Activated T-cell treated with anti-CD3 and anti-CD28 coated beads for 24 hours (primary cell): Measurements from ENCODE around the gene C1QTNF6.
"Not testable (repeated sequence)": the region's sequence is repeated elsewhere in the genome, so short reads cannot be mapped to it uniquely, and the experiment has no call there.

ENCODE experiments used
- DNase-seq: peaks from one replicate; pipeline ENCODE4 v3.0.0-alpha.2; 2020; ENCODE audit warnings: low read depth

C1QTNF6 gene

DNA sequence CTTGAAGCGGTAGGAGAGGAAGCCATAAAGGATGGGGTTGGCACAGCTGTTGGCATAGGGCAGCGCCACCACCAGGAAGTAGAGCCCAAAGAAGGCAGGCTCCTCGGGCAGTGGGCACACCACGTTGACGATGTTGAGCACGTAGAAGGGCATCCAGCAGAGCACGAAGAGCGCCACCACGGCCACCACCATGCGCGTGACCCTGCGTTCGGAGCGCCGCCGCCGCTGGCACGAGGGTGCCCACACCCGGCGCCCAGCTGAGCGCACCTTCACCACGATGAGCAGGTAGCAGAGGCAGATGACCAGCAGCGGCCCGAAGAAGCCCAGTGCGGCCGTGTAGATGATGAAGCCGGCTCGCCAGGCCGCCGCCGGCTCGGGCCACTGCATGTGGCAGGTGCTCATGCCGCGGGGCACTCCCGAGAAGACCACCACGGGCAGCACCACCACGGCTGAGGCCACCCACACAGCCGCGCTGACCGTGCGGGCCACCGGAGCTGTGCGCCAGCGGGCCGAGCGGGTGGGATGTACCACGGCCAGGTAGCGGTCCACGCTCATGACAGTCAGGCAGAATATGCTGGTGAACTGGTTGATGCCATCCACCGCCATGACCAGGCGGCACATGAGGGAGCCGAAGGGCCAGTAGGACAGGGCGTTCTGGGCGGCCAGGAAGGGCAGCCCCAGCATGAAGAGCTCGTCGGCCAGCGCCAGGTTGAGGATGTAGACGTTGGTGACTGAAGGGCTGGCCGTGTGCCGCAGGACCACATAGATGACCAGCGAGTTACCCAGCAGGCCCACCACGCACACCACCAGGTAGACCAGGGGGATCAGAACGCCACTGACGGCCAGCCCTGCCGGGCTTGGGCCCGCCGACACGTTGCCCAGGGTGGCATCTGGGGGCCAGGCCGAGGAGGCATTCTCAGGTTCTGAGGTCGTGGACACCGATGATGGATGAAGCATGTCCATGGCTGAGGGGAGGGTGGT is 19.1 kb upstream of the C1QTNF6 start:
- DNase-seq = no peak

DNA sequence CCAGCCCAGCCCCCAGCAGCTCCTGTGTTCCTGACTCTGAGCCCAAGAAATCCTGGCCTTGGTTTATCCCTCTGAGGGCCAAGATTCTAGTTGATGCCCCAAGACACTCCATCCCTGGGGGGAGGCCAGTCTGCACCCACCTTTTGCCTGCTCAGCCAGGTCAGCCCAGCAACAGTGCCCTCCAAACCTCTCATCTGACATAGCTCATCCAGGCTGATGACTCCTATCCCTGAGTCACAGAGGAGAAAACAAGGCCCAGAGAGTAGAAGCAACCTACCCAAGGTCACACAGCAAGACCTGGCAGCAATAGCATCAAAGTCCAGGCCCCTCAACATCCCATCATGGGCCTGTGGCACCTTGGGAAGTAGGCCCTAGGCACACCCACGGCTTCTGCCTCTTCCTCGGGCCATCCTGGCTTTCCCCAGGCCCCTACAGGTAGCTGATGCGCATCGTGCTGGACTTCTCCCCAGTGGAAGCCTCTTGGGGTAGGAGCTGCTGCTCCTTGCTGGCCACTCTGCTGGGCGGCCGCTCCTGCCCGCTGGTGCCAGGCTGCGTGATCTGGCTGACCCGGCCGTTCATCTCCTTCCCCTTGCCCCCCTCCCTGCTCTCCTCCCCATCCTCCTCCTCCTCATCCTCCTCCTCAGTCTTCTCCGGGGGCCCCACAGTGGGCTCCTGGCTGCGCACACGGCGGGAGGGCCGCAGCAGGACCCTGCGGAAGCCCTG is 18.2 kb upstream of the C1QTNF6 start:
- no peak for DNase-seq

DNA sequence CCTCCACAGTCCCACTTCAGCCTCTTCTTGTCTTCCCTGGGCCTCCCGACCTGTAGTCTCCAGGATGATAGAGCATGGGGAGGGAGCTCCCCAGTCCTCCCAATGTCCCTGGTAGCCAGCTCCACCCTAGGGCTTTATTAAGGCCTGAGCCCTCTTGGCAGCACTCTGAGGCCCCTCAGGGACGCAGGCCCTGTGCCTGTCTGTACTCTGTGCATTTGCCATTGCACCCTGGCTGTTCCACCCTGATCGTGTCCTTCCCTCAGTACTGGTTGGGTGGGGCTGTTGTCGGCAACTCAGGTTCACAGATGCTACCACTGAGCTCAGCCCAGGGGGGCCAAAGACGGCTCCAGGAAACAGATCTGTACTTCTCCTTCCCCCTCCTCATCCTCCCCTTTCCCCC is 17.0 kb upstream of the C1QTNF6 start:
- no peak for DNase-seq

DNA sequence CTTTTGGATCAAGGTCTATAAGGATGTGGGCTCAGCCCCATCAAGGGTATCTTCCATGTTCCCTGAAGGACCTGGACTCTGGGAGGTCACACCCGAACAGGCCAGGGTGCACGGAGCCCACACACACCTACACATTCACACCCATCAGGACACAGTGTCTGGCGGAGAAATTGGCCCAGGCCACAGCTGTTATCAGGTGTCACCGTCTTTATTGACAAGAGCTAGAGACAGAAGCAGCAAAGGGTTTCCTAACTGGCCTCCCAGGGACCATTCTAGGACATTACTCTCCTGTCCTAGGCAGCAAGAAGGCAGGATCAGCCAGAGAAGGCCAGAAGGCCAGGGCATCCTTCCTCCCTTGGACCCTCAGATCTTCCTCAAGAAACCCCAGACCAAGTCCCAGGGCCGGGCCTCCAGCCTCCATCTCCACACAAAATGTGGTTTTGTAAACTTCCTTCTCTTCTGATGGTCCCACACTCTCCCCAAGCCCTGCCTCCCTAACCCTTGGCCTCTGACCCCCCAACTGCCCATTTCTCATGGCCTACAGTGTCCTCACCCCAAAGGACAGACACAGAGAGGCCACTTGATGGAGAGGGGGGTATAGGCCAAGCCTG is 16.1 kb upstream of the C1QTNF6 start:
- DNase-seq = no peak

DNA sequence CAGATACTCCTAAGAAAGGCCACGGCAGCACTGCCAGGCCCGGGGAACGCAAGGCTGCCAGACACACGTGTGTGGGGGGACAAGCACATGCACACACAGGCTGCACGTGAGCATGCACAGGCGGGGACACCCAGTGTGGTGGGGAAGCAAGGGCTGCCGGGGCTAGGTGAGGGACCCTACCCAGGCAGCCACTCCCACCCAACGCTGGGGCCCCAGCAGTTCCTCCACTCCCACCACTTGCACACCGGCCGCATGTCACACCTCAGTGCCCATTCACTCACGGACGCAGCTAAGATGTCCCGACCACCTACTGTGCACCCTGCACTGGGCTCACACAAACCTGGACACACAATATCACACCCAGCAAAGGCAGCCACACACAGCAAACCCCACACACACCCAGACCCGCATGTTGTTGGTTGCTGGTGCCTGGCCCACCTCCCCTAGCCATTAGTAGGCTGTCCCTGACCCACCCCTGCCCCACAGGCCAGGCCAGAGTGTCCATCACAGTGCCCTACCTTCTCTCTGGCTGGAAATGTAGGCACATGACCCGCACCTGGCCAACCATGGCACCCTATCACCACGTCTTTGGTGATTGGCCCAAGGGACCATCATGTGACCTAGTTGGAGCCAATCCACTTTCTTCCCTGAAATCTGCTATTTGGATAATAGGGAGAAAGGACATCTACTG is 15.5 kb upstream of the C1QTNF6 start:
- DNase-seq = no peak

DNA sequence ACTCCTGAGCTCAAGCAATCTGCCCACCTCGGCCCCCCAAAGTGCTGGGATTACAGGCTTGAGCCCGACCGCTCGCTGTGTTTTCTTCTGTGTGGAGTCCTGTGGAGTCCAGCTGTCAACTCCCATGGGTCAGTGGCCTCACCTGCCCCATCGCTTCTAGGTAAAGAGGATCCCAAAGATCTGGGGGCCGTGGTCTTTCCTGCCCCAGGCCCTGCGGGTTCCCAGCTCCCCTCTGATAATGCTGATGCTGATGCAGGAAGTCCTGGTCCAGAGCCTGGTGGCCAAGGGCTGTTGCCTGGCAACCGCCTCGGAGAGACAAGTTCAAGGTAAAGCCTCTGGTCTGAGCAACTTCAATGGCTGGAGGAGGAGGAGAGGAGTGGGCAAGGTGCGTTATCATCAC is 14.7 kb upstream of the C1QTNF6 start:
- no peak for DNase-seq

DNA sequence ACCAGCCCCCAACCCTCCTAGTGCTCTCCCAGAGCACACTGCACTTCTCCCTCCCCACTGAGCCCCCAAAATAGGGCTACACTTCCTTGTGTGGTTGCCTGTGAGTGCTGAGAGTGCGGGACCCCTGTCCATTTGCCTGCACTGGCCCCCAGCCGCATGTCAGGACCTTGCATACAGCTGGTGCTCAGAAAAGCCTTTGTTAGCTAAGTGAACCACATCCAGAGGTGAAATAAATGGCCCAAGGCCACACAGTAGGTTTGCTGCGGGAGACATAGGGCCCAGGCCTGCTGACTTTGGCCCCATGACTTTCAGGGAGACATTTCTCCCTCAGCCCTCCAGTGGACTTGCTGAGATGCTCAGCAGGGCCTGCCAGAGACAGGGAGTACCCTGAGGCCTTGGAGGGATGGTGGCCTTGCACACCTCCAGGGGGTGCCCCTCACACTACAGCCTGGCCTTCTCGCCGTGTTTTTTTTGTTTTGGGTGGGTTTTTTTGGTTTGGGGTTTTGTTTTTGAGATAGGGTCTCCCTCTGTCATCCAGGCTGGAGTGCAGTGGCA is 14.0 kb upstream of the C1QTNF6 start:
- DNase-seq = no peak

DNA sequence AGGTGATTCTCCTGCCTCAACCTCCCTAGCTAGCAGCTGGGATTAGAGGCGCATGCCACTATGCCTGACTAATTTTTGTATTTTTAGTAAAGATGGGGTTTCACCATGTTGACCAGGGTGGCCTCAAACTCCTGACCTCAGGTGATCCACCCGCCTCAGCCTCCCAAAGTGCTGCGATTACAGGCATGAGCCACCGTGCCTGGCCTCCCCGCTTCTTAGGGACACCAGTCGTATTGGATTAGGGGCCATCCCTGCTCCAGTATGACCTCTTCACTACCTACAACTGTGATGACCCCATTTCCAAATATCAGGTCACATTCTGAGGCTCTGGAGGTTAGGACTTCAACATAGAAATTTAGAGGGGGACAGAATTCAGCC is 13.4 kb upstream of the C1QTNF6 start:
- DNase-seq = not testable (repeated sequence)

DNA sequence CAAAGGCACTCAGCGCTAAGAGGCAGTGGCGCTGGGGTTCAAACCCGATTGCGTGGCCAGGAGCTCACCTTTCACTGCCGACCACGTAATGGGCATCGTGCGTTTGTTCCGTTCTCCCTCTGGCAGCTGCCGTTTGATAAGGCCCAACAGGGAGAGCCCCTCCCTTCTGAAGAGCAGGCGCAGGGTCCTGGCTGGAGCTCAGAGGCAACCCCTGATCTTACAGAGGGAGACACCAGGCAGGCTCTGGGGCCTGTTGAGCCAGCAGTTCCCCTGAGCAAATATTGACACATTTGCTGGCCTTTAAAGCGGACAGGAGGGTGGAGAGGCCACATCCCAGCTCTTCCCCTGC is 11.7 kb upstream of the C1QTNF6 start:
- DNase-seq = no peak

DNA sequence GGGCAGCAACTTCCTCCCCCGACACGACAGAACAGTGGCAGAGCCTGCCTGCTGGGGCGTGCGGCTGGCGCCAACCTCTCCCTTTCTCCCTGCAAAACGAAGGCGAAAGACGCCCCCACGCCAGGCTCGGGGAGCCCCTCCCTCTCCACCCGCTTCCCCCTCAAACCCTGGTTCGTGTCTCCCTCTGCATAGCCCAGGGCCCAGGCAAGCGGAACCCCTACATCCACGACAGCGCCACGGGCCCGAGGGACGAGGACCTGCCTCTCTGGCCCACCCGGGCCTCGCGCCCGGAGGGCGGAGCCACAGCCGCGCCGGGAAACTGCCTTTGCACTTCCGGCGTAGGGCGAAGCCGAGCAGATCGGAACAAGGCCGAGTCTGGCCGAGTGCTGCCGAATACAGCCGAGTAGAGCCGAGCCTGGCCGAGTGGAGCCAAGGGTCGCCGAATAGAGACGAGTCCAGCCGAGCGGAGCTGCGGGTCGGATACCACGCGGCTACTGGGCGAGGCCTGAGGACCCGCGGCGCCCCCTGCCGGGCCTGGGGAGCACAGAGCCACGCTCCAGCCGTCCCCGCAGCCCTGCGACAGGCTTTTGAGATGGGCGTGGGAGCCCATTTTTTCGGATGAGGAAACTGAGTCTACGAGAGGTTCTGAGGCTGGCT is 11.2 kb upstream of the C1QTNF6 start:
- DNase-seq = peak; percentile 100

DNA sequence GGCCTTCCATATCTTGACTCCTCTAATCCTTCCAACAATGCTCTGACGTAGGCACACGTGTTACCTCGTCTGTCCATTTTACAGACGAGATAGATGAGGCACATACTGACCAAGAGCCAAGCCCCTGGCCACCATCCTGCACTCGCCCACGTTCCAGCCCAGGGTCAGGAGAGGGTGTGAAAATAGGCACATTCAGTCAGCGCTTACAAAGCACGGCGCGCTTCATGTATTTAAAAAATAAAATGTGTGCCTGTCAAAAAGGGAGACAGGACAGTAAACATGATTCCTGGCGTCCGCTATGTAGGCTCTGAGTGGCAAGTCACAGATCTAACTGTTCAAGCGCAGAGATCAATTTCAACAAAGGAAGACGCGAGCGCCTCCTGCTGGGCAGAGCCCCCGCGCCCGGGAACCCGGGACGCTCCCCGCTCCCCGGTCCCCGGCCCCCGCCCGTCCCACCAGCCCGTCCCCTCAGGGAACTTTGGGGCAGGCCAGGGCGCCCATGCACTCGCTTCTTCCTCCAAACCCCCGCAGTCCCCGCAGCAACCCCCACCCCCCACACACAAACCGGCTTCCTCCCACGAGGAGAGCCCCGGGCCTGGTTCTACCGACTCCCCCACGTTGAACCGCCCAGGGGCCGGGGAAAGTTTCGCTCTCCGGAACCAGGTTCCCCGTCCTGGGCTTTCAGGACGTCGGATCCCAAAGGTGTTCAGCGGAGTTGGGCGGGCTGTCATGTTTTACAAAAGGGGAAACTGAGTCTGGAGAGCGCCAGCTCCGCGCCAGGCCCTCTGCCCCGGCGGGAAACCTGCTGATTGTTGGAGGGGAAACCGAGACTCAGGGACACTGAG is 10.4 kb upstream of the C1QTNF6 start:
- DNase-seq = peak; percentile 89

DNA sequence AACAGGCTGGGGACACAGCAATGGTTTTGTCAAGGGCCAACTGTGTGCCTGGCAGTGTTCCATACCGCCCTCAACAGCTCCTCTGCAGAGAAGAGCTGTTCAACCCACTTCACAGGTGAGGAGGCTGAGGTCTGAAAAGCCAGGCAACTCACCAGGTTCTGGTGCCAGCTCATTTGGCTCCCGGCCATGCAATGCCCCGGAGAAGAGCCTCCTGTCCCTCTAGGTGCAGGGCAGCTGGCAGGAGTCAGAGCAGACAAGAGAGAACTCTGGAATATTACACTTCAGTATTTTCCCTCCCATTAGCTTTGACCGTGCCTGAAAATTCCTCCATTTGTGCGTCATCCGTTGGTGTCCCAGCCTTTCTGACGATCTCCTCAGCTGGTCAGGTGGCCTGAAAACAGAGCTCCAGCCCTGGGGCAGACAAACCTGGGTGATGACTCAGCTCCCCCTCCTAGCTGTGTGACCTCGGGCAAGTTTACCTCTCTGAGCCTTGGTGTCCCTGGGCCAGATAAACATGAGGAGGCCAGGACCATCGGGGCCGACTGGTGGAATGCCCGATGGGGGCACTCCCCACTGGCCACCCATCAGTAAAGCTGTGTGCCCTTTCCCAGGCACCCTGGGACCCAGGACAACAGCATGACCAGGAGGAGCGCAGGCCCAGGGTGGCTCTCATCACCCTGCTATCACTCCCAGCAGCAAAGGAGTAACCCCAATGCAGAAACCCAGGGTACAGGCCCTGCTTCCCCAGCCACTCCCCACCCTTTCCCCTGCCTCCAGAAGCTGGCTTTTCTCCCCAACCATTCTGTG is 9.6 kb upstream of the C1QTNF6 start:
- no peak for DNase-seq

DNA sequence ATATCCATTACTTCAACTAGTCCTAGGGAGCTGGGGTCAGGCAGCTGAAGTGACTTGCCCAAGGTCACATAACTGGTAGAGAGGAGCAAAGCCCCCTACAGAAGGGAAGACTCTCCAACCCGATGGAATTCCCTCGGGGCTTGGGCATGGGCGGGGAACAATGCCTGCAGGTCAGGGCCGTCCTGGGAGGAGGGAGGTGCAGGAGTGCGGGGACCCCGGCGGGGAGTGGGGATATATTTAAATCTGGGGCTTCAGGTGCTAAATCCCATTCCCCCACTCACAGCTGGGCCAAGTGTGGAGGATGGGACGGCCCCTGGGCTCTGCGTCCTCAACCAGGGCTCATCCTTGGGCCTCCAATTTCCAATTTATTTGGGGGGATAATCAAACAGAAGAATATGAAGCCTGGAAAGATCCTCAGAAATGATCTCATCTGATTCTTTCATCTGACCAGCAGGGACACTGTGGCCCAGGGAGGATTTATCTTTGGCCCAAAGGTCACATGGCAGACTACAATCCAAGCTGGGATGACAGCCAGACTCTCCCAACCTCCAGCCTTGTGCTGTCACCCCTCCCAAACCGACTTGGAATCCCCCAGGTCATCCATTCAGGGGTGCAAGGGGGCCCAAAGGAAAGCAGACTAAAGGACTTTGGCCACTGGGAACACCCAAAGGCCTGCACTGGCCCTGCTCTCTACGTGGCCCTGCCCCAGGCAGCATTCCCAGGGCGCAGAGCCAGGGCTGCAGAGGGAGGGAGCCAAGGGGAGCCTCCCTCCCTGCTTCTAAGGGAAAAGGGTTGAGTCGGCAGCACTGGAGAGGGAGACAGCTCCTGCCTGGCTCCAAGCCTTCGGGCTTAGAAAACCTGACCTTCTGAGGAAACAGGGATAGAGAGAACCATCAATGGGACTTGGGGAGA is 8.7 kb upstream of the C1QTNF6 start:
- no peak for DNase-seq

DNA sequence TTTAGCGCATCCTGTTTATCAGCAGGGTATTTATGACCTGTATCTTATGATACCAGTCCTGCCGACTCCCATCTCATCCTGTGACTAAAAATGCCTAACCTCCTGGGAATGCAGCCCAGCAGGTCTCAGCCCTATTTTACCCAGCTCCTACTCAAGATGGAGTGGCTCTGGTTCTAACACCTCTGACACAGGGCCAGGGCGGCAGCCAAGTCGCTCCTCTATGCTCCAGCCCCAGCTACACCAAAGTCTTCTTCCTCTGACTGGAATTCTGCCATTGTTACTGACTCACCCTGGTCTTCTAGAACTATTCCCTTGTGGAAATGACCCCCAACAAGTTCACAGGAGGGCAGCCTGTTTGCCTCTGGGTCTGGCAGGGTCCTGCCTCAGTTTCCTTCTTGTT is 7.9 kb upstream of the C1QTNF6 start:
- no peak for DNase-seq

DNA sequence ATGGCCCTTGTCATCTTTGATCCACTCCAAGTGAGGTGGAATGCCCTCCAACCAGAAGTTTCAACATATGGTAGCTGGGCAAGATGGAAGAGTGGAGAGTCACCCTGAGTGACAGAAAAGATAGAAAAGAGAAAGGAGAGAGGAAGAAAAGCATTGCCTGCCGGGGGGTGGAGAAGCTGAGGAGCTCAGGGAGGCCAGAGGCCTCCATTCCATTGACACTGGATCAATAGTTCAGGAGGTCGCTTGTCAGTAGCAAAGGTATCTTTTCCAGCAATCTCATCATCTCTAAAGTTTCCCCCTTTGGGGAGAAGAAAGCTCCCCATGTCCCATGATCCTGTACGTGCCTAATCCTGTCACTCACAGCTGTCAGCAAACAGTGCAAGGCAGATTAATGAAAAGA is 6.7 kb upstream of the C1QTNF6 start:
- DNase-seq = no peak

DNA sequence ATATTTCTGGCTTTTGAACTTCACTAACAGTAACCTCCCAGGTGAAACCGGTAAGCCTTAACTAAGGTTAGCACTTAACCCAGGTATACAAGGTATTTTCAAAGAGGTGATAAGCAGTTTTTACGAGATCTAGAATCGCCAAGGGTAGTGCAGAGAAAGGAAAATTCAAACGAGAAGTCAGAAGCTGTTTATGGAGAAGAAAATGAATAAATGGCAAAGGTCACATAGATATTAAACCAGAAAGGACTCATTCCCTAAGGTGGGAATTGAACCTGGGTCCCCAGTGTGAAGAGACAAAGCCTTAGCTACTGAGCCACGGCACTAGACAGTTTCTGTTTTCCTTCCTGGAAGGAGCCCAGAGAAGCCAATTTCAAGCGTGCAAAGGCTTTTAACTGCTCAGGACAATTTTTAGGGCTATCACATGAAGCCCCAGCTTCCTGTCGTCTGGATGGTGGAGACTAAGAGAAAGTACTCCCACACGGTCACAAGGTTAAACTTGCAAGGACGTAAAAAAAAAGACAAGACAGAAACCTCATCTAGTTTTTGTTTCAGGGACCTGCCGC is 5.7 kb upstream of the C1QTNF6 start:
- peak; percentile 54 for DNase-seq

DNA sequence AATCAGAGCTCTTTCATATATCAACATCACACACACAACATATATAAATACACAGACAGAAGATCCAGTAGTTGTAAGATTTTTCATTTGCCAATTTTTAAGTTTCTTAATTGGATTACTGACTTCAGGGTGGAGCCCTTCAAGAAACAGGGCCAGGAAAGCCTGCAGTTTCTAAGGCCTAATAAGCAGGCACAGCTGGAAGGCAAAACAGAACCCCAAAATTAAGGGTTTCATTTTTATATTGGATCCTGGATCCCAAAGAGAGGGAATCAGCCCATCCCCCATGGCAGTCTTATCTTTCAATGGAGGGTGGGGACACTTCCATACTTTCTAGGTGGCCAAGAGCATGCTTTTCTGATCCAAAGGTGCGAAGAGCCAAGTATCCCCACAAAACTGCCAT is 4.7 kb upstream of the C1QTNF6 start:
- DNase-seq = no peak

DNA sequence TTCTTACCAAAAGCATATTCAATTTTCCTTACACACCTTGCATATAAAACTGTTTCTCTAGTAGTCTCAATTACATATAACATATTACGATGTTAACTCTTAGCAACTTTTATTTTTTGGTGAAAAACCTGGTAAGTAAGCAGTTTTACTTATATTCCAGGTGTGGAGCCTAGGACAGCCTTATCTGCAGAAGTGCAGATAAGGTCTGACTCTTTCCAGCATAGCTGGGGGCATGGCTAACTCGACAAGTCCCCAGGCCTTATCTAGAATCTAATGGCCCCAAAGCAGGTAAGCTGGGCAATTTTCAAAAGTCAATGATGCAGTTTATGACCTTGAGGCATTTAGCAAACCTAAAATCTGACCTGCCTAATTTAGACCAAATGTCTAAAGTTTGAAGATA is 4.2 kb upstream of the C1QTNF6 start:
- no peak for DNase-seq
